ENCODE measurements around the gene HMG20B. TPM values are rescaled to one million over a fixed set of nuclear protein-coding genes. Genes with fewer than 3 reads are reported as not detected.

The HMG20B gene
- total RNA-seq, 4 donors from 2014 or later = 31.4 to 61.1 (median 36.6) TPM

GRCh38 chr19:3589949-3590348 is 17.2 kb downstream of the HMG20B start:
- TF ChIP-seq POLR2A (IDR thresholded peaks at IDR 0.05) (no peak), CTCF (IDR thresholded peaks at IDR 0.05 in 4 of 5, conservative IDR thresholded peaks at IDR 0.05 in 1 of 5) (no peak)
- in situ Hi-C loops (cut with MboI; ENCODE audit: low sequenced_read_pairs in 4 of 4) (no loop called here), intact Hi-C loops (cut with DNase I; ENCODE audit: low total_unique reads) (no loop called here)
- Histone ChIP-seq H3K36me3 (no peaks in the 10 kb centered on the region), H3K4me3 (no peak overlapping the region), H3K27ac (no peak overlapping the region), H3K9me3 (no peaks in the 10 kb centered on the region), H3K27me3 (peaks cover 10 to 15% (median 15%) of the 10 kb centered on the region in 3 donors), H3K4me1 (peaks cover 10 to 11% of the 10 kb centered on the region in 2 donors)
- DNase-seq (no peak), ATAC-seq (no peak)

- Histone ChIP-seq H3K27me3 (peaks cover 3 to 7% (median 6%) of the 10 kb centered on the region in 3 donors), H3K4me1 (peaks cover 5 to 10% of the 10 kb centered on the region in 2 donors), H3K27ac (no peak overlapping the region), H3K36me3 (no peaks in the 10 kb centered on the region), H3K9me3 (no peaks in the 10 kb centered on the region), H3K4me3 (no peak overlapping the region)
- no peak for TF ChIP-seq POLR2A (IDR thresholded peaks at IDR 0.05)
- TF ChIP-seq CTCF (IDR thresholded peaks at IDR 0.05 in 4 of 5, conservative IDR thresholded peaks at IDR 0.05 in 1 of 5) = no peak
- in situ Hi-C loops (cut with MboI; ENCODE audit: low sequenced_read_pairs in 4 of 4) = no loop called here
- no peak for ATAC-seq
- intact Hi-C loops (cut with DNase I; ENCODE audit: low total_unique reads) = no loop called here
- no peak for DNase-seq
Observed at GRCh38 chr19:3590991-3591659, 18.4 kb downstream of the HMG20B start.

- Histone ChIP-seq H3K9me3 (no peaks in the 10 kb centered on the region), H3K27me3 (peaks cover 0 to 2% (median 0%) of the 10 kb centered on the region in 3 donors), H3K27ac (no peak overlapping the region), H3K4me1 (peaks cover 3 to 4% of the 10 kb centered on the region in 2 donors), H3K4me3 (no peak overlapping the region), H3K36me3 (no peaks in the 10 kb centered on the region)
- DNase-seq (no peak), ATAC-seq (no peak)
- in situ Hi-C loops (cut with MboI; ENCODE audit: low sequenced_read_pairs in 4 of 4) (no loop called here), intact Hi-C loops (cut with DNase I; ENCODE audit: low total_unique reads) (no loop called here)
- TF ChIP-seq POLR2A (IDR thresholded peaks at IDR 0.05) (no peak), CTCF (IDR thresholded peaks at IDR 0.05 in 4 of 5, conservative IDR thresholded peaks at IDR 0.05 in 1 of 5) (no peak)
Observed at GRCh38 chr19:3591876-3592613, 19.3 kb downstream of the HMG20B start.

GRCh38 chr19:3593156-3593555 is 20.4 kb downstream of the HMG20B start:
- no peaks in the 10 kb centered on the region for H3K9me3 ChIP-seq
- TF ChIP-seq POLR2A (IDR thresholded peaks at IDR 0.05) (no peak), CTCF (IDR thresholded peaks at IDR 0.05 in 4 of 5, conservative IDR thresholded peaks at IDR 0.05 in 1 of 5) (no peak)
- H3K36me3 ChIP-seq = no peaks in the 10 kb centered on the region
- H3K4me3 ChIP-seq = no peak overlapping the region
- DNase-seq = no peak
- no peak for ATAC-seq
- no peak overlapping the region for H3K27ac ChIP-seq
- intact Hi-C loops (cut with DNase I; ENCODE audit: low total_unique reads) (no loop called here), in situ Hi-C loops (cut with MboI; ENCODE audit: low sequenced_read_pairs in 4 of 4) (no loop called here)
- no peaks in the 10 kb centered on the region for H3K4me1 ChIP-seq
- H3K27me3 ChIP-seq = peaks cover 0 to 2% (median 0%) of the 10 kb centered on the region in 3 donors
